Ishikawa (cell line): ENCODE measurements around the gene MSH2.

Source experiments
- CEBPB ChIP-seq: IDR thresholded peaks from 2 replicates; pipeline ENCODE4 v1.6.1; 2012
- CREB1 ChIP-seq: IDR thresholded peaks from 2 replicates; pipeline ENCODE4 v1.6.1; 2012; ENCODE audit warnings: low read depth
- EGR1 ChIP-seq: IDR thresholded peaks from 2 replicates; pipeline ENCODE4 v1.6.1; 2012
- EP300 ChIP-seq: IDR thresholded peaks from 2 replicates; pipeline ENCODE4 v1.6.1; 2012; ENCODE audit warnings: borderline replicate concordance
- FOXM1 ChIP-seq: IDR thresholded peaks from 2 replicates; pipeline ENCODE4 v1.6.1; 2012; ENCODE audit warnings: low read depth, borderline replicate concordance
- MAX ChIP-seq: IDR thresholded peaks from 2 replicates; pipeline ENCODE4 v1.6.1; 2012
- NFIC ChIP-seq: IDR thresholded peaks from 2 replicates; pipeline ENCODE4 v1.6.1; 2012
- RAD21 ChIP-seq: IDR thresholded peaks from 2 replicates; pipeline ENCODE4 v1.6.1; 2012; ENCODE audit warnings: low read depth
- REST ChIP-seq: IDR thresholded peaks from 2 replicates; pipeline ENCODE4 v1.6.1; 2012; ENCODE audit warnings: low read depth, mild to moderate bottlenecking
- TAF1 ChIP-seq: IDR thresholded peaks from 2 replicates; pipeline ENCODE4 v1.6.1; 2012; ENCODE audit warnings: low read depth, mild to moderate bottlenecking
- TCF12 ChIP-seq: IDR thresholded peaks from 2 replicates; pipeline ENCODE4 v1.6.1; 2012; ENCODE audit warnings: low read depth
- TEAD4 ChIP-seq: IDR thresholded peaks from 2 replicates; pipeline ENCODE4 v1.6.1; 2012
- USF1 ChIP-seq: IDR thresholded peaks from 2 replicates; pipeline ENCODE4 v1.6.1; 2012
- YY1 ChIP-seq: IDR thresholded peaks from 2 replicates; pipeline ENCODE4 v1.6.1; 2012; ENCODE audit warnings: low read depth
- ZBTB7A ChIP-seq: IDR thresholded peaks from 2 replicates; pipeline ENCODE4 v1.6.1; 2012; ENCODE audit warnings: low read depth

The MSH2 gene

GRCh38 chr2:47519604-47520301, 116.8 kb downstream of the MSH2 start:
- TF ChIP-seq REST (no peak), EGR1 (no peak), CREB1 (no peak), NFIC (no peak), USF1 (no peak), TEAD4 (no peak), YY1 (no peak), ZBTB7A (no peak), MAX (no peak), RAD21 (no peak)

- TF ChIP-seq USF1 (no peak), EGR1 (no peak), TCF12 (no peak), REST (no peak), CREB1 (no peak), EP300 (no peak), MAX (no peak), YY1 (no peak), NFIC (no peak), CEBPB (no peak), RAD21 (no peak), TAF1 (no peak), ZBTB7A (no peak), FOXM1 (no peak), TEAD4 (no peak)
These were observed 117.3 kb downstream of the MSH2 start for GRCh38 chr2:47520302-47520630.

- TF ChIP-seq TCF12 (no peak), ZBTB7A (no peak), REST (no peak), EP300 (no peak), EGR1 (no peak), NFIC (no peak), TEAD4 (no peak), CREB1 (no peak), MAX (no peak), YY1 (no peak), RAD21 (no peak), FOXM1 (no peak), TAF1 (no peak), USF1 (no peak)
These were observed 118.1 kb downstream of the MSH2 start for GRCh38 chr2:47520825-47521665.
